GM12878 (cell line): ENCODE data around the gene CTSS. TPM values are rescaled to one million over a fixed set of nuclear protein-coding genes. Genes with fewer than 3 reads are reported as not detected.

Experiments used
- ATAC-seq: fragments of 200-7000 bp; cut with Tn5 transposase; 3 replicates; pipeline ENCODE4 v1.9.1; 2020; ENCODE audit warnings: mild to moderate bottlenecking, moderate library complexity
- BruUV-seq: library from RNA; stranded (reverse); fragments of 400-500 nt; replicated peaks from 2 replicates; lab custom pipeline; 2021; lab: Mats Ljungman, UMichigan
- CTCF ChIA-PET: fragments of 300-600 bp; sonication (Branson Sonifier 250); formaldehyde crosslinking; extraction: SDS; loops from one replicate; lab custom pipeline; 2021; ENCODE audit warnings: inconsistent platforms; lab: Yijun Ruan, JAX
- POLR2A ChIA-PET: fragments of 350-600 bp; formaldehyde crosslinking; extraction: SDS; loops from one replicate; lab custom pipeline; 2021; ENCODE audit warnings: inconsistent platforms; lab: Charles Lee
- RAD21 ChIA-PET: fragments of 300-600 bp; sonication (Branson Sonifier 250); formaldehyde crosslinking; loops from one replicate; lab custom pipeline; 2023; ENCODE audit warnings: antibody characterized with exemption; ENCODE audit not compliant: unreplicated experiment; lab: Charles Lee
- SMC1A ChIA-PET: fragments of 300-600 bp; sonication (Branson Sonifier 250); formaldehyde crosslinking; loops from one replicate; lab custom pipeline; 2023; ENCODE audit not compliant: unreplicated experiment, uncharacterized antibody; lab: Charles Lee
- DNase-seq: peaks from one replicate; pipeline ENCODE4 v3.0.0-alpha.2; 2011; ENCODE audit warnings: low read depth, low spot score
- FAIRE-seq: peaks from 3 replicates; lab custom pipeline; 2011; peaks lifted over from hg19 to GRCh38; lab: Jason Lieb, UNC
- H2AFZ ChIP-seq: 2 replicates; pipeline ENCODE4 v1.6.0; 2011; ENCODE audit warnings: low read depth, low read length, control low read depth; ENCODE audit not compliant: control insufficient read depth
- H3K27ac ChIP-seq: 2 replicates; pipeline ENCODE4 v1.5.1; 2011; ENCODE audit warnings: control low read depth; ENCODE audit not compliant: control insufficient read depth, insufficient read depth
- H3K27me3 ChIP-seq, 2 experiments: replicated peaks in 1 of 2; 2 replicates each; pipeline versions ENCODE4 v1.6.0 to v1.6.1; 2011; ENCODE audit warnings: low read length in 1 of 2; ENCODE audit not compliant: control insufficient read depth in 2 of 2, insufficient read depth in 2 of 2
- H3K36me3 ChIP-seq, 2 experiments: 2 replicates each; pipeline ENCODE4 v1.5.1; 2011; ENCODE audit warnings: low read length in 1 of 2; ENCODE audit not compliant: control insufficient read depth in 2 of 2, insufficient read depth in 2 of 2
- H3K4me1 ChIP-seq: 2 replicates; pipeline ENCODE4 v1.6.1; 2011; ENCODE audit warnings: mild to moderate bottlenecking, low read length, moderate library complexity, mixed read lengths; ENCODE audit not compliant: control insufficient read depth, insufficient read depth
- H3K4me2 ChIP-seq: 2 replicates; pipeline ENCODE4 v1.6.0; 2011; ENCODE audit warnings: control low read depth; ENCODE audit not compliant: control insufficient read depth, insufficient read depth
- H3K4me3 ChIP-seq: fragments of 200-600 bp; sonication (generic); 2 replicates; pipeline ENCODE4 v1.5.1; 2016
- H3K79me2 ChIP-seq: 2 replicates; pipeline ENCODE4 v1.6.0; 2011; ENCODE audit warnings: low read length; ENCODE audit not compliant: control insufficient read depth, insufficient read depth
- H3K9ac ChIP-seq: 2 replicates; pipeline ENCODE4 v1.8.0; 2011; ENCODE audit warnings: low read length, control low read depth, mixed read lengths; ENCODE audit not compliant: control insufficient read depth, insufficient read depth
- H3K9me3 ChIP-seq: replicated peaks from 3 replicates; pipeline ENCODE4 v1.5.1; 2011; ENCODE audit warnings: mild to moderate bottlenecking, low read length; ENCODE audit not compliant: control insufficient read depth, insufficient read depth
- H4K20me1 ChIP-seq: 2 replicates; pipeline ENCODE4 v1.6.0; 2011; ENCODE audit not compliant: control insufficient read depth, insufficient read depth
- BACH1 ChIP-seq: fragments of 450-650 bp; IDR thresholded peaks from 2 replicates; pipeline ENCODE4 v1.6.1; 2017; ENCODE audit warnings: mild to moderate bottlenecking, borderline replicate concordance
- E2F4 ChIP-seq: IDR thresholded peaks from 2 replicates; pipeline ENCODE4 v1.6.1; 2012; ENCODE audit warnings: low read depth, low read length, improper control_type of control experiment
- E4F1 ChIP-seq: fragments of 450-650 bp; IDR thresholded peaks from 2 replicates; pipeline ENCODE4 v1.6.1; 2018; ENCODE audit warnings: borderline replicate concordance, mild to moderate bottlenecking; ENCODE audit not compliant: partially characterized antibody
- HCFC1 ChIP-seq: fragments of 150-350 bp; IDR thresholded peaks from 2 replicates; pipeline ENCODE4 v1.6.1; 2014; ENCODE audit warnings: low read length
- HDGF ChIP-seq: fragments of 450-650 bp; IDR thresholded peaks from 2 replicates; pipeline ENCODE4 v1.6.1; 2016; ENCODE audit warnings: antibody characterized with exemption
- IRF5 ChIP-seq: fragments of 450-650 bp; IDR thresholded peaks from 2 replicates; pipeline ENCODE4 v1.6.1; 2017; ENCODE audit warnings: borderline replicate concordance
- JUND ChIP-seq: IDR thresholded peaks from 2 replicates; pipeline ENCODE4 v1.6.1; 2012; ENCODE audit warnings: low read depth, mild to moderate bottlenecking, low read length, improper control_type of control experiment, moderate library complexity
- MTA2 ChIP-seq: fragments of 450-650 bp; IDR thresholded peaks from 2 replicates; pipeline ENCODE4 v1.6.1; 2016; ENCODE audit warnings: low read depth, mild to moderate bottlenecking, moderate library complexity
- MXI1 ChIP-seq: fragments of 150-350 bp; IDR thresholded peaks from 2 replicates; pipeline ENCODE4 v1.6.1; 2011; ENCODE audit warnings: low read depth, mild to moderate bottlenecking, inconsistent platforms, low read length, improper control_type of control experiment
- PAX5 ChIP-seq: IDR thresholded peaks from 2 replicates; pipeline ENCODE4 v1.6.1; 2011; ENCODE audit warnings: low read depth, low read length, borderline replicate concordance
- POLR2AphosphoS5 ChIP-seq: IDR thresholded peaks from 2 replicates; pipeline ENCODE4 v1.6.1; 2011; ENCODE audit warnings: mild to moderate bottlenecking, low read length, inconsistent platforms
- RAD21 ChIP-seq: IDR thresholded peaks from 2 replicates; pipeline ENCODE4 v1.6.1; 2011; ENCODE audit warnings: mild to moderate bottlenecking, low read depth, low read length, moderate library complexity; ENCODE audit not compliant: insufficient read depth
- RFX5 ChIP-seq: IDR thresholded peaks from 2 replicates; pipeline ENCODE4 v1.6.1; 2011; ENCODE audit warnings: low read depth, low read length, improper control_type of control experiment
- SMAD5 ChIP-seq: IDR thresholded peaks from 2 replicates; pipeline ENCODE4 v1.6.1; 2016; ENCODE audit warnings: antibody characterized with exemption, low read depth
- SPI1 ChIP-seq: IDR thresholded peaks from 2 replicates; pipeline ENCODE4 v1.6.1; 2011; ENCODE audit warnings: low read depth, mild to moderate bottlenecking, low read length, moderate library complexity, borderline replicate concordance; ENCODE audit not compliant: insufficient read depth
- SUZ12 ChIP-seq: fragments of 200-600 bp; sonication (generic); IDR thresholded peaks from one replicate; pipeline ENCODE4 v1.6.1; 2018; ENCODE audit warnings: antibody characterized with exemption, mild to moderate bottlenecking; ENCODE audit not compliant: unreplicated experiment
- TARDBP ChIP-seq: IDR thresholded peaks from 2 replicates; pipeline ENCODE4 v1.6.1; 2016; ENCODE audit warnings: borderline replicate concordance
- YBX1 ChIP-seq: fragments of 450-650 bp; IDR thresholded peaks from 2 replicates; pipeline ENCODE4 v1.6.1; 2016; ENCODE audit warnings: antibody characterized with exemption
- ZNF207 ChIP-seq: fragments of 450-650 bp; IDR thresholded peaks from 2 replicates; pipeline ENCODE4 v1.6.1; 2014; ENCODE audit warnings: antibody characterized with exemption, mild to moderate bottlenecking, borderline replicate concordance
- ZNF217 ChIP-seq: fragments of 450-650 bp; IDR thresholded peaks from 2 replicates; pipeline ENCODE4 v1.6.1; 2017; ENCODE audit warnings: antibody characterized with exemption, mild to moderate bottlenecking
- WGBS: methylation state at CpG from one replicate; pipeline ENCODE4 v1.1.6; 2016; ENCODE audit warnings: low lambda C conversion rate; ENCODE audit not compliant: insufficient replicate concordance, insufficient coverage; ENCODE audit errors: missing lambda C conversion rate; 5-methylcytosine and 5-hydroxymethylcytosine counted together
- in situ Hi-C: fragments of 300-500 bp; cut with MboI; formaldehyde crosslinking; loops from 9 replicates; pipeline ENCODE4 v1.14.3; 2018; ENCODE audit warnings: mixed read lengths
- intact Hi-C: fragments of 100-400 bp; cut with micrococcal nuclease; formaldehyde crosslinking; loops from one replicate; pipeline ENCODE4 v1.14.2; 2022; ENCODE audit not compliant: unreplicated experiment
- polyA plus RNA-seq, 11 experiments: library from polyadenylated mRNA; depleted of rRNA in 4 of 11; unstranded in 6 of 11; stranded (reverse) in 5 of 11; fragments of >200 nt; fragmentation: Nextera tagmentation in 4 of 11; fragmentation: Illumina TruSeq in 1 of 11; extraction: Ambion mirVana in 4 of 11; extraction: Trizol in 1 of 11; gene quantifications; 1 replicate in 1 of 11; 2 replicates in 10 of 11; pipeline versions ENCODE4 v1.2.1 to v1.2.3, GENCODE V29; 2011 to 2016; ENCODE audit warnings: inconsistent platforms in 2 of 11, missing spikeins in 2 of 11, low read depth in 1 of 11
- total RNA-seq, 4 experiments: library from RNA; depleted of rRNA in 3 of 4; stranded (reverse); fragments of >200 nt in 3 of 4; fragmentation: Illumina TruSeq in 1 of 4; extraction: Trizol in 1 of 4; gene quantifications; 2 replicates each; pipeline versions ENCODE4 v1.2.1 to v1.2.3, GENCODE V29; 2013 to 2021

Gene CTSS
- total and polyA plus RNA-seq, 10 of the 15 experiments (the other 5 are each of a cell fraction or from before 2014, with no cell fraction given) = 32.8 to 174 (median 60.9) TPM

- H3K9ac ChIP-seq = no peak overlapping the region
- H3K27me3 ChIP-seq = no peaks in the 10 kb centered on the region
- ChIA-PET SMC1A (interaction anchor here (0.7 to 1.3 kb wide), 2 partner anchors 11 to 103 kb away, joined by 3 to 5 read pairs; no protein-coding TSS in a partner anchor), RAD21 (no interaction called here), CTCF (interaction anchor here (1.0 kb wide), 1 partner anchor 152 kb away, joined by 3 read pairs; no protein-coding TSS in a partner anchor), POLR2A (interaction anchor here (0.6 to 0.8 kb wide), 2 partner anchors 31 to 258 kb away, joined by 3 to 7 read pairs; no protein-coding TSS in a partner anchor)
- no peaks in the 10 kb centered on the region for H4K20me1 ChIP-seq
- no peak overlapping the region for H3K4me2 ChIP-seq
- no peaks in the 10 kb centered on the region for H3K4me1 ChIP-seq
- H3K9me3 ChIP-seq = no peaks in the 10 kb centered on the region; the same call in 2 of the 3 replicates
- no TSS peak for BruUV-seq
- 100% methylated on average over 2 of the region's 2 CpGs for WGBS
- ATAC-seq (no peak), DNase-seq (no peak), FAIRE-seq (no peak)
- intact Hi-C loops = no loop called here
- H2AFZ ChIP-seq = no peak overlapping the region
- H3K79me2 ChIP-seq = no peaks in the 10 kb centered on the region
- TF ChIP-seq RFX5 = no peak
- TF ChIP-seq IRF5 = no peak
- no peak for TF ChIP-seq YBX1
- no peak for TF ChIP-seq RAD21
- no peak for TF ChIP-seq BACH1
- no peak for TF ChIP-seq HCFC1
- no peak for TF ChIP-seq PAX5
- TF ChIP-seq MXI1 = no peak
- TF ChIP-seq E2F4 = no peak
- no peak for TF ChIP-seq SMAD5
- TF ChIP-seq TARDBP = no peak
- no peak for TF ChIP-seq JUND
- no peak for TF ChIP-seq POLR2AphosphoS5
- TF ChIP-seq HDGF = no peak
- no peak for TF ChIP-seq MTA2
- TF ChIP-seq ZNF207 = no peak
- no peak for TF ChIP-seq E4F1
- TF ChIP-seq SUZ12 = no peak
- no peak for TF ChIP-seq ZNF217
- no peak for TF ChIP-seq SPI1
- H3K27ac ChIP-seq = no peak overlapping the region
- in situ Hi-C loops = no loop called here
- no peak overlapping the region for H3K4me3 ChIP-seq
- H3K36me3 ChIP-seq = no peaks in the 10 kb centered on the region
Observed at GRCh38 chr1:150724336-150724735, 41.2 kb downstream of the CTSS start.
